IMR-90 (cell line): ENCODE results near the gene RAD18. TPM values are rescaled to one million over a fixed set of nuclear protein-coding genes. Genes with fewer than 3 reads are reported as not detected.

ENCODE experiments used
- ATAC-seq: fragments of 200-7000 bp; cut with Tn5 transposase; 2 replicates; pipeline ENCODE4 v1.9.1; 2020; ENCODE audit warnings: low read depth, mild to moderate bottlenecking, moderate library complexity
- BruUV-seq: library from RNA; stranded (reverse); fragments of 400-500 nt; replicated peaks from 2 replicates; lab custom pipeline; 2021; lab: Mats Ljungman, UMichigan
- CTCF ChIA-PET: fragments of 300-600 bp; formaldehyde crosslinking; extraction: SDS; loops from one replicate; lab custom pipeline; 2021; ENCODE audit warnings: antibody characterized with exemption; lab: Yijun Ruan, JAX
- POLR2A ChIA-PET: fragments of 300-600 bp; sonication (Branson Sonifier 250); formaldehyde crosslinking; loops from one replicate; lab custom pipeline; 2022; ENCODE audit warnings: antibody characterized with exemption; ENCODE audit not compliant: unreplicated experiment; lab: Charles Lee
- DNase-seq: peaks from one replicate; pipeline ENCODE4 v3.0.0; 2013
- H2AFZ ChIP-seq: replicated peaks from 2 replicates; pipeline ENCODE3; 2013; ENCODE audit warnings: low read length, mild to moderate bottlenecking; ENCODE audit not compliant: poor library complexity
- H2AK5ac ChIP-seq: 2 replicates; pipeline ENCODE4 v1.6.1; 2013; ENCODE audit warnings: low read depth, low read length, inconsistent platforms
- H2AK9ac ChIP-seq: replicated peaks from 2 replicates; pipeline ENCODE3; 2013; ENCODE audit warnings: mild to moderate bottlenecking, low read depth, low read length, moderate library complexity; ENCODE audit not compliant: poor library complexity
- H2BK120ac ChIP-seq: 2 replicates; pipeline ENCODE4 v1.6.1; 2013; ENCODE audit warnings: low read depth, low read length, inconsistent platforms
- H2BK15ac ChIP-seq: 3 replicates; pipeline ENCODE4 v1.6.1; 2013; ENCODE audit warnings: low read depth, low read length, inconsistent platforms
- H2BK20ac ChIP-seq: 2 replicates; pipeline ENCODE4 v1.6.1; 2013; ENCODE audit warnings: low read depth, mild to moderate bottlenecking, inconsistent platforms, low read length, moderate library complexity
- H2BK5ac ChIP-seq: 2 replicates; pipeline ENCODE4 v1.6.1; 2013; ENCODE audit warnings: mild to moderate bottlenecking, low read depth, low read length, inconsistent platforms; ENCODE audit not compliant: poor library complexity, severe bottlenecking
- H3K14ac ChIP-seq: replicated peaks from 2 replicates; pipeline ENCODE4 v1.6.1; 2013; ENCODE audit warnings: low read depth, low read length, inconsistent platforms
- H3K18ac ChIP-seq: 2 replicates; pipeline ENCODE4 v1.6.1; 2013; ENCODE audit warnings: low read depth, low read length, control low read depth
- H3K23ac ChIP-seq: 2 replicates; pipeline ENCODE4 v1.6.1; 2013; ENCODE audit warnings: low read depth, low read length, inconsistent platforms
- H3K27ac ChIP-seq: 2 replicates; pipeline ENCODE4 v1.5.1; 2013; ENCODE audit warnings: mild to moderate bottlenecking, control low read depth, low read length; ENCODE audit not compliant: insufficient read depth
- H3K27me3 ChIP-seq: 2 replicates; pipeline ENCODE4 v1.6.1; 2013; ENCODE audit warnings: low read length; ENCODE audit not compliant: control insufficient read depth, insufficient read depth
- H3K36me3 ChIP-seq: 2 replicates; pipeline ENCODE4 v1.6.1; 2013; ENCODE audit warnings: low read length, mixed read lengths; ENCODE audit not compliant: control insufficient read depth, insufficient read depth
- H3K4ac ChIP-seq: 2 replicates; pipeline ENCODE4 v1.6.1; 2013; ENCODE audit warnings: low read depth, low read length, inconsistent platforms
- H3K4me1 ChIP-seq: 2 replicates; pipeline ENCODE4 v1.6.1; 2013; ENCODE audit warnings: low read length, mixed read lengths; ENCODE audit not compliant: control insufficient read depth, insufficient read depth
- H3K4me2 ChIP-seq: 2 replicates; pipeline ENCODE4 v1.6.1; 2013; ENCODE audit warnings: low read depth, mild to moderate bottlenecking, control low read depth, low read length, moderate library complexity
- H3K4me3 ChIP-seq: 2 replicates; pipeline ENCODE4 v1.5.1; 2013; ENCODE audit warnings: low read depth, mild to moderate bottlenecking, control low read depth, low read length, moderate library complexity; ENCODE audit not compliant: insufficient read depth
- H3K56ac ChIP-seq: 2 replicates; pipeline ENCODE4 v1.6.1; 2013; ENCODE audit warnings: low read length, inconsistent platforms; ENCODE audit not compliant: insufficient read depth; ENCODE audit errors: extremely low read depth
- H3K79me1 ChIP-seq, 2 experiments: 2 replicates each; pipeline ENCODE4 v1.6.1; 2013; ENCODE audit warnings: low read length in 2 of 2, inconsistent platforms in 1 of 2, low read depth in 1 of 2
- H3K9ac ChIP-seq: 2 replicates; pipeline ENCODE4 v1.6.1; 2013; ENCODE audit warnings: low read depth, low read length, control low read depth
- H3K9me1 ChIP-seq: 2 replicates; pipeline ENCODE4 v1.6.1; 2013; ENCODE audit warnings: low read length, inconsistent platforms; ENCODE audit not compliant: insufficient read depth
- H3K9me3 ChIP-seq: 2 replicates; pipeline ENCODE4 v1.6.1; 2013; ENCODE audit warnings: low read length; ENCODE audit not compliant: control insufficient read depth, insufficient read depth
- H4K20me1 ChIP-seq: 2 replicates; pipeline ENCODE4 v1.6.1; 2013; ENCODE audit warnings: low read length, inconsistent platforms; ENCODE audit not compliant: insufficient read depth
- H4K5ac ChIP-seq: 2 replicates; pipeline ENCODE4 v1.6.1; 2013; ENCODE audit warnings: mild to moderate bottlenecking, low read depth, low read length, control low read depth
- H4K8ac ChIP-seq, 2 experiments: 2 replicates each; pipeline ENCODE4 v1.6.1; 2013; ENCODE audit warnings: low read depth in 2 of 2, low read length in 2 of 2, control low read depth in 1 of 2, inconsistent platforms in 1 of 2
- H4K91ac ChIP-seq: 2 replicates; pipeline ENCODE4 v1.6.1; 2013; ENCODE audit warnings: low read depth, low read length, inconsistent platforms; ENCODE audit not compliant: insufficient read depth
- MAFK ChIP-seq: IDR thresholded peaks from 2 replicates; pipeline ENCODE4 v1.6.1; 2012; ENCODE audit warnings: low read depth, low read length, improper control_type of control experiment
- MXI1 ChIP-seq: IDR thresholded peaks from 2 replicates; pipeline ENCODE4 v1.6.1; 2012; ENCODE audit warnings: low read depth, mild to moderate bottlenecking, low read length, moderate library complexity, borderline replicate concordance
- NFE2L2 ChIP-seq: fragments of 150-350 bp; IDR thresholded peaks from 2 replicates; pipeline ENCODE4 v1.6.1; 2016; ENCODE audit warnings: low read depth, mild to moderate bottlenecking, low read length
- WGBS, 2 experiments: methylation state at CpG; one replicate each; pipeline versions ENCODE4 v1.1.5 to v1.1.7; 2013; ENCODE audit warnings: missing lambda C conversion rate in 2 of 2; ENCODE audit not compliant: insufficient read length in 1 of 2; ENCODE audit errors: extremely low coverage in 2 of 2; 5-methylcytosine and 5-hydroxymethylcytosine counted together
- dilution Hi-C: fragments of 300-500 bp; cut with HindIII; formaldehyde crosslinking; loops from one replicate; pipeline ENCODE4 v1.14.3; 2018; ENCODE audit warnings: low sequenced_read_pairs; ENCODE audit not compliant: unreplicated experiment
- in situ Hi-C: fragments of 300-500 bp; cut with MboI; formaldehyde crosslinking; loops from 3 replicates; pipeline ENCODE4 v1.14.3; 2019; ENCODE audit warnings: low sequenced_read_pairs, inconsistent platforms, mixed read lengths
- intact Hi-C: fragments of 100-400 bp; cut with micrococcal nuclease; formaldehyde crosslinking; loops from 2 replicates; pipeline ENCODE4 v1.10.0; 2022
- polyA plus RNA-seq, 3 experiments: library from polyadenylated mRNA; depleted of rRNA; stranded (reverse); fragments of >200 nt; gene quantifications; 2 replicates each; pipeline ENCODE4 v1.2.3, GENCODE V29; 2012; ENCODE audit warnings: low replicate concordance in 1 of 3
- total RNA-seq: library from RNA; depleted of rRNA; stranded (reverse); fragments of >200 nt; gene quantifications from 2 replicates; pipeline ENCODE4 v1.2.3, GENCODE V29; 2012

Gene RAD18
- total and polyA plus RNA-seq, 2 of the 4 experiments (the other 2 are of a cell fraction), result 8.2 to 17.2 TPM

DNA sequence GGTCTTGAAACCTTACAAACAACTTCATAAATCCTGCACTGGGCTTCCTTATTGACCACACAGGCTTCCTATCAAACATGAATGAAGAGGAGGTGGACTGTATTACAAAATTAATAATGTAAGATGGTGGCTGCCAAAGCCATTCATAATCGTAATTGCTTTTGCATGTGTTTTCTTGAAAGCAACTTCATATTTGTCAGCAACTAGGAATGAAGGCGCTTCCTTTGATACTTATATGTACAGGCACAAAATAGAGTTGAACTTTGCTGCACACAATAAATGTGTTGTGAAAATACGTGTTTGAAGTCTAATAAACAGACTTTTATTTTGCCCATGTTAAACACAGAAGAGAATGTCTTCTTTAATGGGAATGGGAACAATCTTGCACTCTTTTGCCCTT lies 121.8 kb downstream of the RAD18 start:
- ChIA-PET CTCF (interaction anchor here (0.6 kb wide), 1 partner anchor 10 kb away, joined by 3 read pairs; no protein-coding TSS in a partner anchor), POLR2A (no interaction called here)
- Histone ChIP-seq H3K9ac (no peak overlapping the region), H3K23ac (no peak overlapping the region), H2BK5ac (no peak overlapping the region), H3K56ac (no peak overlapping the region), H2BK120ac (0 out of 2 replicates have a peak overlapping the region, but pooled peaks have one; percentile 3), H3K9me3 (no peaks in the 10 kb centered on the region), H2AFZ (no peak overlapping the region), H4K20me1 (no peaks in the 10 kb centered on the region), H3K4me3 (no peak overlapping the region), H4K5ac (no peak overlapping the region), H2BK20ac (peak overlapping the region; percentile 31; the same call in 1 of the 2 replicates), H2AK9ac (no peak overlapping the region), H2AK5ac (peak overlapping the region; percentile 17; the same call in 1 of the 2 replicates), H3K14ac (no peak overlapping the region), H3K9me1 (peaks cover 29% of the 10 kb centered on the region), H4K91ac (0 out of 2 replicates have a peak overlapping the region, but pooled peaks have one; percentile 8), H3K4ac (no peak overlapping the region), H3K27me3 (no peaks in the 10 kb centered on the region), H3K4me2 (no peak overlapping the region), H2BK15ac (no peak overlapping the region), H3K36me3 (no peaks in the 10 kb centered on the region), H3K79me1 (no peaks in the 10 kb centered on the region), H3K27ac (no peak overlapping the region), H4K8ac (no peak overlapping the region), H3K4me1 (peaks cover 12% of the 10 kb centered on the region), H3K18ac (peak overlapping the region; percentile 59; the same call in 1 of the 2 replicates)
- in situ Hi-C loops (no loop called here), intact Hi-C loops (loop anchor here (10.0 kb wide), 1 partner anchor 397 kb away; no protein-coding TSS in a partner anchor), dilution Hi-C loops (no loop called here)
- WGBS, 2 experiments, result no CpG with 5 or more reads among the region's 3 CpGs
- no peak for DNase-seq
- TF ChIP-seq NFE2L2 (no peak), MAFK (no peak), MXI1 (no peak)
- ATAC-seq, result no peak
- no TSS peak for BruUV-seq
